Progenitor cell of endocrine pancreas (in vitro differentiated cells): Measurements from ENCODE around the gene IFNA6. TPM values are rescaled to one million over a fixed set of nuclear protein-coding genes. Genes with fewer than 3 reads are reported as not detected.

ENCODE experiments used
- DNase-seq: peaks from one replicate; pipeline ENCODE4 v3.0.0; 2021; ENCODE audit warnings: low spot score; ENCODE audit not compliant: unreplicated experiment
- H3K27ac Mint-ChIP-seq: 2 replicates; pipeline ENCODE4 v1.8.0; 2021; ENCODE audit warnings: mild to moderate bottlenecking, moderate library complexity, mixed read lengths
- H3K27me3 Mint-ChIP-seq: 2 replicates; pipeline ENCODE4 v1.8.0; 2021; ENCODE audit warnings: mixed read lengths
- H3K36me3 Mint-ChIP-seq: 2 replicates; pipeline ENCODE4 v1.8.0; 2022; ENCODE audit warnings: mixed read lengths; ENCODE audit not compliant: insufficient read depth
- H3K4me1 Mint-ChIP-seq: 2 replicates; pipeline ENCODE4 v1.8.0; 2021; ENCODE audit warnings: low read depth, mixed read lengths
- H3K4me3 Mint-ChIP-seq: 2 replicates; pipeline ENCODE4 v1.8.0; 2021; ENCODE audit warnings: low read depth, mild to moderate bottlenecking, moderate library complexity, mixed read lengths
- H3K9me3 Mint-ChIP-seq: 2 replicates; pipeline ENCODE4 v1.8.0; 2021; ENCODE audit warnings: low read depth, mixed read lengths
- CTCF ChIP-seq: fragments of 200-600 bp; sonication (generic); IDR thresholded peaks from one replicate; pipeline ENCODE4 v1.5.0; 2021; ENCODE audit warnings: antibody characterized with exemption, mild to moderate bottlenecking; ENCODE audit not compliant: unreplicated experiment
- total RNA-seq: library from RNA; stranded (reverse); gene quantifications from 2 replicates; pipeline ENCODE4 v1.2.1, GENCODE V29; 2021

The IFNA6 gene
- total RNA-seq, 1 donor from 2014 or later, result not detected

- Mint-ChIP-seq H3K4me3 (no peak overlapping the region), H3K4me1 (peaks cover 3% of the 10 kb centered on the region), H3K27me3 (peaks cover 34% of the 10 kb centered on the region), H3K9me3 (no peaks in the 10 kb centered on the region), H3K27ac (no peak overlapping the region), H3K36me3 (no peaks in the 10 kb centered on the region)
- no peak for DNase-seq
- no peak for TF ChIP-seq CTCF
These were observed 34.5 kb downstream of the IFNA6 start for GRCh38 chr9:21316032-21316842.

GRCh38 chr9:21314152-21314551 lies 36.5 kb downstream of the IFNA6 start:
- H3K27ac Mint-ChIP-seq, result no peak overlapping the region
- H3K4me3 Mint-ChIP-seq, result no peak overlapping the region
- H3K4me1 Mint-ChIP-seq, result peaks cover 2% of the 10 kb centered on the region
- H3K27me3 Mint-ChIP-seq, result peaks cover 38% of the 10 kb centered on the region
- no peak for DNase-seq
- TF ChIP-seq CTCF, result no peak
- H3K36me3 Mint-ChIP-seq, result no peaks in the 10 kb centered on the region
- H3K9me3 Mint-ChIP-seq, result no peaks in the 10 kb centered on the region

GRCh38 chr9:21311889-21312288 lies 38.8 kb downstream of the IFNA6 start:
- H3K4me1 Mint-ChIP-seq, result no peaks in the 10 kb centered on the region
- no peaks in the 10 kb centered on the region for H3K9me3 Mint-ChIP-seq
- TF ChIP-seq CTCF, result no peak
- H3K27me3 Mint-ChIP-seq, result peaks cover 45% of the 10 kb centered on the region
- H3K36me3 Mint-ChIP-seq, result no peaks in the 10 kb centered on the region
- no peak for DNase-seq
- H3K27ac Mint-ChIP-seq, result no peak overlapping the region
- no peak overlapping the region for H3K4me3 Mint-ChIP-seq

GRCh38 chr9:21305213-21305612 lies 45.5 kb downstream of the IFNA6 start, which contains the start of gene IFNA5:
Gene IFNA5 (minus strand): TSS chr9:21305313. CDS start chr9:21305256, 57 bp downstream.
- no peak within 1 kb of the TSS for H3K4me3 Mint-ChIP-seq
- no peak within 1 kb of the TSS for H3K27ac Mint-ChIP-seq
- no peak for DNase-seq
- no peaks in the 10 kb centered on the region for H3K9me3 Mint-ChIP-seq
- H3K36me3 Mint-ChIP-seq, result no peaks in the 10 kb centered on the region
- no peak for TF ChIP-seq CTCF
- H3K27me3 Mint-ChIP-seq, result peaks cover 61% of the 10 kb centered on the region
- no peaks in the 10 kb centered on the region for H3K4me1 Mint-ChIP-seq

Other genes starting within 250 kb of the IFNA6 start
- gene IFNW1, start 209.1 kb downstream of the IFNA6 start, total RNA-seq, result not detected in 2 replicates
- not detected in 2 replicates for gene IFNA21, start 184.2 kb downstream of the IFNA6 start, total RNA-seq
- gene IFNA4, start 163.3 kb downstream of the IFNA6 start, total RNA-seq, result not detected in 2 replicates
- not detected in 2 replicates for gene IFNA7, start 148.7 kb downstream of the IFNA6 start, total RNA-seq
- gene IFNA10, start 143.7 kb downstream of the IFNA6 start, total RNA-seq, result not detected in 2 replicates
- gene IFNA16, start 133.6 kb downstream of the IFNA6 start, total RNA-seq, result not detected in 2 replicates
- not detected in 2 replicates for gene IFNA17, start 122.7 kb downstream of the IFNA6 start, total RNA-seq
- not detected in 2 replicates for gene IFNA14, start 110.9 kb downstream of the IFNA6 start, total RNA-seq
- gene IFNA5, start 45.6 kb downstream of the IFNA6 start, total RNA-seq, result not detected in 2 replicates
- 35.5 and 35.9 TPM in 2 replicates for gene KLHL9, start 15.5 kb downstream of the IFNA6 start, total RNA-seq
- gene IFNA13, start 17.2 kb upstream of the IFNA6 start, total RNA-seq, result not detected in 2 replicates
- gene IFNA2, start 34.5 kb upstream of the IFNA6 start, total RNA-seq, result not detected in 2 replicates
- not detected in 2 replicates for gene IFNA8, start 58.2 kb upstream of the IFNA6 start, total RNA-seq
- not detected in 2 replicates for gene IFNA1, start 89.6 kb upstream of the IFNA6 start, total RNA-seq
- gene IFNE, start 131.4 kb upstream of the IFNA6 start, total RNA-seq, result 2.5 and 3.6 TPM in 2 replicates